IMR-90 (cell line): ENCODE measurements around the gene PARP1. TPM values are rescaled to one million over a fixed set of nuclear protein-coding genes. Genes with fewer than 3 reads are reported as not detected.

Experiments used
- ATAC-seq: fragments of 200-7000 bp; cut with Tn5 transposase; 2 replicates; pipeline ENCODE4 v1.9.1; 2020; ENCODE audit warnings: low read depth, mild to moderate bottlenecking, moderate library complexity
- BruUV-seq: library from RNA; stranded (reverse); fragments of 400-500 nt; replicated peaks from 2 replicates; lab custom pipeline; 2021; lab: Mats Ljungman, UMichigan
- CTCF ChIA-PET: fragments of 300-600 bp; formaldehyde crosslinking; extraction: SDS; loops from one replicate; lab custom pipeline; 2021; ENCODE audit warnings: antibody characterized with exemption; lab: Yijun Ruan, JAX
- POLR2A ChIA-PET: fragments of 300-600 bp; sonication (Branson Sonifier 250); formaldehyde crosslinking; loops from one replicate; lab custom pipeline; 2022; ENCODE audit warnings: antibody characterized with exemption; ENCODE audit not compliant: unreplicated experiment; lab: Charles Lee
- DNase-seq: peaks from one replicate; pipeline ENCODE4 v3.0.0; 2013
- H2AFZ ChIP-seq: replicated peaks from 2 replicates; pipeline ENCODE3; 2013; ENCODE audit warnings: low read length, mild to moderate bottlenecking; ENCODE audit not compliant: poor library complexity
- H2AK5ac ChIP-seq: 2 replicates; pipeline ENCODE4 v1.6.1; 2013; ENCODE audit warnings: low read depth, low read length, inconsistent platforms
- H2AK9ac ChIP-seq: replicated peaks from 2 replicates; pipeline ENCODE3; 2013; ENCODE audit warnings: mild to moderate bottlenecking, low read depth, low read length, moderate library complexity; ENCODE audit not compliant: poor library complexity
- H2BK120ac ChIP-seq: 2 replicates; pipeline ENCODE4 v1.6.1; 2013; ENCODE audit warnings: low read depth, low read length, inconsistent platforms
- H2BK15ac ChIP-seq: 3 replicates; pipeline ENCODE4 v1.6.1; 2013; ENCODE audit warnings: low read depth, low read length, inconsistent platforms
- H2BK20ac ChIP-seq: 2 replicates; pipeline ENCODE4 v1.6.1; 2013; ENCODE audit warnings: low read depth, mild to moderate bottlenecking, inconsistent platforms, low read length, moderate library complexity
- H2BK5ac ChIP-seq: 2 replicates; pipeline ENCODE4 v1.6.1; 2013; ENCODE audit warnings: mild to moderate bottlenecking, low read depth, low read length, inconsistent platforms; ENCODE audit not compliant: poor library complexity, severe bottlenecking
- H3K14ac ChIP-seq: replicated peaks from 2 replicates; pipeline ENCODE4 v1.6.1; 2013; ENCODE audit warnings: low read depth, low read length, inconsistent platforms
- H3K18ac ChIP-seq: 2 replicates; pipeline ENCODE4 v1.6.1; 2013; ENCODE audit warnings: low read depth, low read length, control low read depth
- H3K23ac ChIP-seq: 2 replicates; pipeline ENCODE4 v1.6.1; 2013; ENCODE audit warnings: low read depth, low read length, inconsistent platforms
- H3K27ac ChIP-seq: 2 replicates; pipeline ENCODE4 v1.5.1; 2013; ENCODE audit warnings: mild to moderate bottlenecking, control low read depth, low read length; ENCODE audit not compliant: insufficient read depth
- H3K27me3 ChIP-seq: 2 replicates; pipeline ENCODE4 v1.6.1; 2013; ENCODE audit warnings: low read length; ENCODE audit not compliant: control insufficient read depth, insufficient read depth
- H3K36me3 ChIP-seq: 2 replicates; pipeline ENCODE4 v1.6.1; 2013; ENCODE audit warnings: low read length, mixed read lengths; ENCODE audit not compliant: control insufficient read depth, insufficient read depth
- H3K4ac ChIP-seq: 2 replicates; pipeline ENCODE4 v1.6.1; 2013; ENCODE audit warnings: low read depth, low read length, inconsistent platforms
- H3K4me1 ChIP-seq: 2 replicates; pipeline ENCODE4 v1.6.1; 2013; ENCODE audit warnings: low read length, mixed read lengths; ENCODE audit not compliant: control insufficient read depth, insufficient read depth
- H3K4me2 ChIP-seq: 2 replicates; pipeline ENCODE4 v1.6.1; 2013; ENCODE audit warnings: low read depth, mild to moderate bottlenecking, control low read depth, low read length, moderate library complexity
- H3K4me3 ChIP-seq: 2 replicates; pipeline ENCODE4 v1.5.1; 2013; ENCODE audit warnings: low read depth, mild to moderate bottlenecking, control low read depth, low read length, moderate library complexity; ENCODE audit not compliant: insufficient read depth
- H3K56ac ChIP-seq: 2 replicates; pipeline ENCODE4 v1.6.1; 2013; ENCODE audit warnings: low read length, inconsistent platforms; ENCODE audit not compliant: insufficient read depth; ENCODE audit errors: extremely low read depth
- H3K79me1 ChIP-seq, 2 experiments: 2 replicates each; pipeline ENCODE4 v1.6.1; 2013; ENCODE audit warnings: low read length in 2 of 2, inconsistent platforms in 1 of 2, low read depth in 1 of 2
- H3K9ac ChIP-seq: 2 replicates; pipeline ENCODE4 v1.6.1; 2013; ENCODE audit warnings: low read depth, low read length, control low read depth
- H3K9me1 ChIP-seq: 2 replicates; pipeline ENCODE4 v1.6.1; 2013; ENCODE audit warnings: low read length, inconsistent platforms; ENCODE audit not compliant: insufficient read depth
- H3K9me3 ChIP-seq: 2 replicates; pipeline ENCODE4 v1.6.1; 2013; ENCODE audit warnings: low read length; ENCODE audit not compliant: control insufficient read depth, insufficient read depth
- H4K20me1 ChIP-seq: 2 replicates; pipeline ENCODE4 v1.6.1; 2013; ENCODE audit warnings: low read length, inconsistent platforms; ENCODE audit not compliant: insufficient read depth
- H4K5ac ChIP-seq: 2 replicates; pipeline ENCODE4 v1.6.1; 2013; ENCODE audit warnings: mild to moderate bottlenecking, low read depth, low read length, control low read depth
- H4K8ac ChIP-seq, 2 experiments: 2 replicates each; pipeline ENCODE4 v1.6.1; 2013; ENCODE audit warnings: low read depth in 2 of 2, low read length in 2 of 2, control low read depth in 1 of 2, inconsistent platforms in 1 of 2
- H4K91ac ChIP-seq: 2 replicates; pipeline ENCODE4 v1.6.1; 2013; ENCODE audit warnings: low read depth, low read length, inconsistent platforms; ENCODE audit not compliant: insufficient read depth
- POLR2A ChIP-seq: IDR thresholded peaks from 2 replicates; pipeline ENCODE4 v1.6.1; 2012; ENCODE audit warnings: mild to moderate bottlenecking, low read depth, low read length
- RAD21 ChIP-seq: IDR thresholded peaks from 2 replicates; pipeline ENCODE4 v1.6.1; 2012; ENCODE audit warnings: low read length, improper control_type of control experiment
- WGBS, 2 experiments: methylation state at CpG; one replicate each; pipeline versions ENCODE4 v1.1.5 to v1.1.7; 2013; ENCODE audit warnings: missing lambda C conversion rate in 2 of 2; ENCODE audit not compliant: insufficient read length in 1 of 2; ENCODE audit errors: extremely low coverage in 2 of 2; 5-methylcytosine and 5-hydroxymethylcytosine counted together
- dilution Hi-C: fragments of 300-500 bp; cut with HindIII; formaldehyde crosslinking; loops from one replicate; pipeline ENCODE4 v1.14.3; 2018; ENCODE audit warnings: low sequenced_read_pairs; ENCODE audit not compliant: unreplicated experiment
- in situ Hi-C: fragments of 300-500 bp; cut with MboI; formaldehyde crosslinking; loops from 3 replicates; pipeline ENCODE4 v1.14.3; 2019; ENCODE audit warnings: low sequenced_read_pairs, inconsistent platforms, mixed read lengths
- intact Hi-C: fragments of 100-400 bp; cut with micrococcal nuclease; formaldehyde crosslinking; loops from 2 replicates; pipeline ENCODE4 v1.10.0; 2022
- polyA plus RNA-seq, 3 experiments: library from polyadenylated mRNA; depleted of rRNA; stranded (reverse); fragments of >200 nt; gene quantifications; 2 replicates each; pipeline ENCODE4 v1.2.3, GENCODE V29; 2012; ENCODE audit warnings: low replicate concordance in 1 of 3
- total RNA-seq: library from RNA; depleted of rRNA; stranded (reverse); fragments of >200 nt; gene quantifications from 2 replicates; pipeline ENCODE4 v1.2.3, GENCODE V29; 2012

The PARP1 gene
- total and polyA plus RNA-seq, 2 of the 4 experiments (the other 2 are of a cell fraction): 86.5 to 105 TPM

GRCh38 chr1:226433341-226433720, 25.4 kb upstream of the PARP1 start:
- WGBS, 2 experiments: 58% methylated on average over 2 of the region's 6 CpGs; no CpG with 5 or more reads in 1 of the 2 experiments
- Histone ChIP-seq H3K4ac (no peak overlapping the region), H3K27me3 (peaks cover 23% of the 10 kb centered on the region; the same call in 1 of the 2 replicates), H3K4me3 (no peak overlapping the region), H2AFZ (no peak overlapping the region), H2BK5ac (no peak overlapping the region), H3K14ac (no peak overlapping the region), H4K20me1 (no peaks in the 10 kb centered on the region), H2AK9ac (no peak overlapping the region), H3K79me1 (no peaks in the 10 kb centered on the region), H4K91ac (no peak overlapping the region), H3K4me1 (no peaks in the 10 kb centered on the region), H3K56ac (no peak overlapping the region), H3K9me1 (no peaks in the 10 kb centered on the region), H4K8ac (no peak overlapping the region), H3K23ac (no peak overlapping the region), H3K9ac (no peak overlapping the region), H2BK15ac (no peak overlapping the region), H3K18ac (no peak overlapping the region), H3K36me3 (no peaks in the 10 kb centered on the region), H3K27ac (no peak overlapping the region), H3K4me2 (no peak overlapping the region), H2AK5ac (no peak overlapping the region), H4K5ac (no peak overlapping the region), H3K9me3 (no peaks in the 10 kb centered on the region), H2BK120ac (no peak overlapping the region), H2BK20ac (no peak overlapping the region)
- TF ChIP-seq RAD21 (no peak), POLR2A (no peak)
- DNase-seq (no peak), ATAC-seq (no peak)
- ChIA-PET CTCF (no interaction called here), POLR2A (no interaction called here)
- intact Hi-C loops (no loop called here), dilution Hi-C loops (no loop called here), in situ Hi-C loops (no loop called here)
- BruUV-seq: no TSS peak
